ENCODE data around the gene HAUS5. TPM values are rescaled to one million over a fixed set of nuclear protein-coding genes. Genes with fewer than 3 reads are reported as not detected.

HAUS5 gene
- total RNA-seq, 1 donor from 2014 or later, result 3.9 TPM

DNA sequence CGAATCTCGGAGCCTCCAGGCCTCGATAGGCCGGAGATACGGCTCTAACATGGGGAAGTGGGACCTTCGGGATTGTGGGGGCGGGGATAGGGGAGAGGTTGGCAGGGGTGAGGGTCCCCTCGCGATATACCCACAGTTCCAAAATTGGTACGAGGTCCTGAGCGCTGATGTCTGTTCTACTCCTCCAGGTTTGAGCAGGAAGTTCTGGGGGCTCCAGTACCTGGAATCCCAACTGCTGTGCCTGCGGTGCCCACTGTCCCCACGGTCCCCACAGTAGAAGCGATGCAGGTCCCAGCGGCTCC is 16.7 kb downstream of the HAUS5 start:
- H3K4me3 ChIP-seq (ENCODE audit: low read depth, low read length), result peak overlapping the region; percentile 57
- no peak for FAIRE-seq
- TF ChIP-seq, protein P1, sequence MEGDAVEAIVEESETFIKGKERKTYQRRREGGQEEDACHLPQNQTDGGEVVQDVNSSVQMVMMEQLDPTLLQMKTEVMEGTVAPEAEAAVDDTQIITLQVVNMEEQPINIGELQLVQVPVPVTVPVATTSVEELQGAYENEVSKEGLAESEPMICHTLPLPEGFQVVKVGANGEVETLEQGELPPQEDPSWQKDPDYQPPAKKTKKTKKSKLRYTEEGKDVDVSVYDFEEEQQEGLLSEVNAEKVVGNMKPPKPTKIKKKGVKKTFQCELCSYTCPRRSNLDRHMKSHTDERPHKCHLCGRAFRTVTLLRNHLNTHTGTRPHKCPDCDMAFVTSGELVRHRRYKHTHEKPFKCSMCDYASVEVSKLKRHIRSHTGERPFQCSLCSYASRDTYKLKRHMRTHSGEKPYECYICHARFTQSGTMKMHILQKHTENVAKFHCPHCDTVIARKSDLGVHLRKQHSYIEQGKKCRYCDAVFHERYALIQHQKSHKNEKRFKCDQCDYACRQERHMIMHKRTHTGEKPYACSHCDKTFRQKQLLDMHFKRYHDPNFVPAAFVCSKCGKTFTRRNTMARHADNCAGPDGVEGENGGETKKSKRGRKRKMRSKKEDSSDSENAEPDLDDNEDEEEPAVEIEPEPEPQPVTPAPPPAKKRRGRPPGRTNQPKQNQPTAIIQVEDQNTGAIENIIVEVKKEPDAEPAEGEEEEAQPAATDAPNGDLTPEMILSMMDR (IDR thresholded peaks at IDR 0.05; ENCODE audit: insufficient read depth, low read length, severe bottlenecking), result no peak
- no peak for DNase-seq (ENCODE audit: low read depth)
- H3K36me3 ChIP-seq (ENCODE audit: control insufficient read depth, insufficient read depth, low read length), result peaks cover 22% of the 10 kb centered on the region
- no peaks in the 10 kb centered on the region for H3K27me3 ChIP-seq (ENCODE audit: control insufficient read depth, insufficient read depth, low read length)

DNA sequence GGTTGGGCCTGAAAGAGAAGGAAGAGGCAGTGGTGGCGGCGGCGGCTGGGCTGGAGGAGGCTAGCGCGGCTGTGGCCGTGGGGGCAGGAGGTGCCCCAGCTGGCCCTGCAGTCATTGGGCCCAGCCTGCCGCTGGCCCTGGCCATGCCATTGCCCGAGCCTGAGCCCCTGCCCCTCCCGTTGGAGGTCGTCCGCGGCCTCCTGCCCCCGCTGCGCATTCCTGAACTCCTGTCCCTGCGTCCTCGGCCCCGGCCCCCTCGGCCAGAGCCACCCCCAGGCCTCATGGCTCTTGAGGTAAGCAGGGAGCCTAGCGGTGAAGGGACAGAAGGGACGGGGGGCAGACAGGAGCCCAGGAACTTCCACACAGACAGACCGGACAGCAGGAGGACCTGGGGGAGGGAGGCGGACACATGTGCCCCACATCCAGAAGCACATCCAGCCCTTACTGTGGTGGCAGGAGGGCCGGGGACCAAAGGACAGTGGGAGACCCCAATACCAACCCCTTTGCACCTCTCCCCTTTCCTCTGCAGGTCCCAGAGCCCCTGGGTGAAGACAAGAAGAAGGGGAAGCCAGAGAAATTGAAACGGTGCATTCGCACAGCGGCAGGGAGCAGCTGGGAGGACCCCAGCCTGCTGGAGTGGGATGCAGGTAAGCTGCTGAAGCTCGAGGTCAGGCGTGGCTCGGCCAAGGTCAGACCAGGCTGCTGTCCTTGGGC is 21.3 kb downstream of the HAUS5 start:
- FAIRE-seq (no peak), DNase-seq (ENCODE audit: low read depth) (no peak)
- H3K36me3 ChIP-seq (ENCODE audit: control insufficient read depth, insufficient read depth, low read length), result peaks cover 30% of the 10 kb centered on the region
- TF ChIP-seq, protein P1 (IDR thresholded peaks at IDR 0.05; ENCODE audit: insufficient read depth, low read length, severe bottlenecking), result no peak
- no peaks in the 10 kb centered on the region for H3K27me3 ChIP-seq (ENCODE audit: control insufficient read depth, insufficient read depth, low read length)
- H3K4me3 ChIP-seq (ENCODE audit: low read depth, low read length), result no peak overlapping the region

DNA sequence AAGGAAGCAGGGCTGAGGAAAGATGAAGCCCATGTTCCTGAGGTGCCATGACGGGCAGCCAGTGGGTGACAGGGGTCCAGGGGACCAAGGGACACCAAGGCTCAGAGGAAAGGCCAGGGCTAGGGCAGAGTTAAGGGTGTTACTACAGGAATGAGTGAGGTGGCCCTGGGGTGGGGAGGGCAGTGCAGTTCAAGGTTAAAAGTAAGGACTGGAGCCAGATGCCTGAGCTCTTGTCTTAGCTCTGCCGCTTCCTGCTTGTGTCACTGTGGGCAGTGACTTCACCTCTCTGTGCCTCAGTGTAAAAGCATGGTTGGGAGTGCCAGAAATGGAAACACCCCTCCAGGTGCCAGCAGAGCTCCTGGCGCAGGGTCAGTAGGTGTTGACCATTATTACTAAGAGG is 24.1 kb downstream of the HAUS5 start:
- no peaks in the 10 kb centered on the region for H3K27me3 ChIP-seq (ENCODE audit: control insufficient read depth, insufficient read depth, low read length)
- DNase-seq (ENCODE audit: low read depth), result no peak
- no peak overlapping the region for H3K4me3 ChIP-seq (ENCODE audit: low read depth, low read length)
- no peak for FAIRE-seq
- TF ChIP-seq, protein P1 (IDR thresholded peaks at IDR 0.05; ENCODE audit: insufficient read depth, low read length, severe bottlenecking), result no peak
- H3K36me3 ChIP-seq (ENCODE audit: control insufficient read depth, insufficient read depth, low read length), result peaks cover 21% of the 10 kb centered on the region

DNA sequence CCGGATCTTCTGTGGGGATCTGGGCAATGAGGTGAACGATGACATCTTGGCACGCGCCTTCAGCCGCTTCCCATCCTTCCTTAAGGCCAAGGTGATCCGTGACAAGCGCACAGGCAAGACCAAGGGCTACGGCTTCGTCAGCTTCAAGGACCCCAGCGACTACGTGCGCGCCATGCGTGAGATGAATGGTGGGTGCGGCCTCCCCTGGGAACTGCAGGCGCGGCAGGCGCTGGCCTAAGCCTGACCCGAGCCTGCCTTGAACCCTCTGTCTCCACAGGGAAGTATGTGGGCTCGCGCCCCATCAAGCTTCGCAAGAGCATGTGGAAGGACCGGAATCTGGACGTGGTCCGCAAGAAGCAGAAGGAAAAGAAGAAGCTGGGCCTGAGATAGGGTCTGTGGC is 24.6 kb downstream of the HAUS5 start:
- DNase-seq (ENCODE audit: low read depth) (no peak), FAIRE-seq (no peak)
- Histone ChIP-seq H3K27me3 (ENCODE audit: control insufficient read depth, insufficient read depth, low read length) (no peaks in the 10 kb centered on the region), H3K36me3 (ENCODE audit: control insufficient read depth, insufficient read depth, low read length) (peaks cover 19% of the 10 kb centered on the region), H3K4me3 (ENCODE audit: low read depth, low read length) (no peak overlapping the region)
- TF ChIP-seq, protein P1 (IDR thresholded peaks at IDR 0.05; ENCODE audit: insufficient read depth, low read length, severe bottlenecking), result no peak

DNA sequence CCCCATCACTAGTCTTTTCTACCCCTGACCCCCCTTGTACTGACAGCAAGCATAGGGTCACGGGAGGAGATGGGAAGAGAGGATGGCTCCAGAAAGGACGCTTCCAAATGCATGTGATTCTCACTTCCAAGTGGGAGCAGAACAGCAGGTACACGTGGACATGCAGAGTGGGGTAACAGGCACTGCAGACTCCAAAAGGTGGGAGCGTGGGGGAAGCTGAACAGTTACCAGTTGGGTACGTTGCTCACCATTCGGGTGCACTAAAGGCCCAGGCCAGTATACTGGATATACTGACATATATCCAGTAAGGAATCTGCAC is 26.7 kb downstream of the HAUS5 start:
- H3K36me3 ChIP-seq (ENCODE audit: control insufficient read depth, insufficient read depth, low read length), result peaks cover 9% of the 10 kb centered on the region
- no peak for FAIRE-seq
- no peaks in the 10 kb centered on the region for H3K27me3 ChIP-seq (ENCODE audit: control insufficient read depth, insufficient read depth, low read length)
- no peak for DNase-seq (ENCODE audit: low read depth)
- no peak overlapping the region for H3K4me3 ChIP-seq (ENCODE audit: low read depth, low read length)
- TF ChIP-seq, protein P1 (IDR thresholded peaks at IDR 0.05; ENCODE audit: insufficient read depth, low read length, severe bottlenecking), result no peak

DNA sequence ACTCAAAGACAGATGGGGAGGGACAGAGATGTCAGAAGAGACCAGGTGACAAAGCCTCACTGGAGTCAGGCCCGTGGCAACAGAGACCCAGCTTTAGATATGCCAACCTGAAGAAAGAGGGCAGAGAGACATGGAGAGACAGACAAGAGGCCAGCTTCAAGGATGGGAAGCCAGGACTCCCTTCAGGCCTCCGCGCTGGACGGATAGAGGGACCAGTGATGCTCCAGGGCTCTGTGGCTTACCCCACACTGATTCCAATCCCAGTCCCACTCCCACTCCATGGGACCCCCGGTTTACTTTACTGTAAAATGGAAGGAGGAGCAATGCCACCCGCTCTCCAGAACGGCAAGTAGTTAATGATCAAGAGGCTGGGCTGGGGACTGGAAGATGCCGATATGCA is 27.3 kb downstream of the HAUS5 start:
- Histone ChIP-seq H3K4me3 (ENCODE audit: low read depth, low read length) (no peak overlapping the region), H3K27me3 (ENCODE audit: control insufficient read depth, insufficient read depth, low read length) (no peaks in the 10 kb centered on the region), H3K36me3 (ENCODE audit: control insufficient read depth, insufficient read depth, low read length) (peaks cover 8% of the 10 kb centered on the region)
- FAIRE-seq, result no peak
- DNase-seq (ENCODE audit: low read depth), result no peak
- TF ChIP-seq, protein P1 (IDR thresholded peaks at IDR 0.05; ENCODE audit: insufficient read depth, low read length, severe bottlenecking), result no peak

Data from bronchial epithelial cell (primary cell).